ENCODE measurements around the gene MED13. TPM values are rescaled to one million over a fixed set of nuclear protein-coding genes. Genes with fewer than 3 reads are reported as not detected.

MED13 gene
- total RNA-seq, 4 donors from 2014 or later, result 62.4 to 166 (median 111) TPM

DNA sequence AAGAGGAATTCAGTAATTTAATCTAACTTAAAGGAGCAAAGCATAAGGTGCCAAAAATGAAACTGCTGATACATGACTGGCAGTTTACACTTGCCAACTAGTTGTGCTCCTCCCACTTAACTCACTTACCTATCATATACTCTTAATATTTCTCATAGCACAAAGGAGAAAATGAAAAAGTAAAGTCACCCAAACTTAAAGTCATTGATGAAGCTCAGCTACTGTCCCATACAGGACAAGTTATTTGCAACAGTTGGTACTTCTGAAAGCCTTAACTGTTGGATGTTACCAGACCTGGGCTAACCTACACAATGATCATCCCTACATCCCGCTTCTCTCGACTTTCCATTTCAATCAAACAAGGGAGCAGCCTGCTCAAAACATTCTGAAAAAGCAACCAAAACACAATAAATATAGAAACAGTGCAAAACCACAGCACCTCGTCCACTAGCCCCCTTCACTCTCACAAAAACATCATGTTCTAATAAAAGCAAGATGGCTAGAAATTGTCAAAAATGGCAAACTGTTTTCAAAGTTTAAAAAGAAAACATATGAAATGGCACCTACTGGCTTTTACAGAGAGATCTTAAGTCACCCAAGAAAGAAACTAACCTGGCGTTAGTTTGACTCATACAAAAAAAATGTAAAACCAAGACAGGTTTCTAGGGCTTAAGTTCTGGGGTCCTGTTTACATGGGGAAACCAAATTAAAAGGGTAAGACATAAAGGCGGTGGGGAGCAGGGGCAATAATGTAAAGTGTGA lies 868 bp downstream of the MED13 start:
- Histone ChIP-seq H3K4me3 (peak overlapping the region; percentile 64 to 96 (median 79)), H3K4me1 (peaks cover 0 to 52% (median 27%) of the 10 kb centered on the region in 4 donors), H3K9me3 (no peaks in the 10 kb centered on the region), H3K27me3 (no peaks in the 10 kb centered on the region), H3K36me3 (peaks cover 0 to 10% (median 0%) of the 10 kb centered on the region in 3 donors), H3K27ac (peak overlapping the region; percentile 85 to 99 (median 96))
- no peak for DNase-seq (ENCODE audit: low spot score in 2 of 2)
- 1 to 2% methylated on average over 5 of the region's 5 CpGs for WGBS, 2 donors
- TF ChIP-seq EP300 (IDR thresholded peaks at IDR 0.05) (no peak), POLR2A (IDR thresholded peaks at IDR 0.05) (no peak)
- TF ChIP-seq, protein P1, sequence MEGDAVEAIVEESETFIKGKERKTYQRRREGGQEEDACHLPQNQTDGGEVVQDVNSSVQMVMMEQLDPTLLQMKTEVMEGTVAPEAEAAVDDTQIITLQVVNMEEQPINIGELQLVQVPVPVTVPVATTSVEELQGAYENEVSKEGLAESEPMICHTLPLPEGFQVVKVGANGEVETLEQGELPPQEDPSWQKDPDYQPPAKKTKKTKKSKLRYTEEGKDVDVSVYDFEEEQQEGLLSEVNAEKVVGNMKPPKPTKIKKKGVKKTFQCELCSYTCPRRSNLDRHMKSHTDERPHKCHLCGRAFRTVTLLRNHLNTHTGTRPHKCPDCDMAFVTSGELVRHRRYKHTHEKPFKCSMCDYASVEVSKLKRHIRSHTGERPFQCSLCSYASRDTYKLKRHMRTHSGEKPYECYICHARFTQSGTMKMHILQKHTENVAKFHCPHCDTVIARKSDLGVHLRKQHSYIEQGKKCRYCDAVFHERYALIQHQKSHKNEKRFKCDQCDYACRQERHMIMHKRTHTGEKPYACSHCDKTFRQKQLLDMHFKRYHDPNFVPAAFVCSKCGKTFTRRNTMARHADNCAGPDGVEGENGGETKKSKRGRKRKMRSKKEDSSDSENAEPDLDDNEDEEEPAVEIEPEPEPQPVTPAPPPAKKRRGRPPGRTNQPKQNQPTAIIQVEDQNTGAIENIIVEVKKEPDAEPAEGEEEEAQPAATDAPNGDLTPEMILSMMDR (IDR thresholded peaks at IDR 0.05), result no peak

DNA sequence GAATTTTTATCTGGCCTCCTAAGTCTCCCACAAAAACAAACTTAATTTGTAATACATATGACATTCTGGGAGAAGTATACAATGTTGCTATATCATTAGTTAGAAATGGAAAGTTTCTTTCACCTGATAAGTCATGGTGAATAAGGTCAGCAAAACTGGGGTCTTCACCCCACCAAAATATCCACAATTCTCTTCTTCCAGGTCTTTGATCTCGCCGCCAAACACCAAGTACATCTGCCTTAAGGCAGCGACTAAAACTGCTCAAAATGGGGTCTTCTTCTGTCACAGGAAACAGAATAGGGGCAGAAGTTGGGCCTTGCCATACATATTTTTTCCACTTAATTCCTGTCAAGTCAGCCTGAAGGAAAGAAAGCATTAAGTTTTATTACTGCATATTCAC lies 2.1 kb downstream of the MED13 start:
- Histone ChIP-seq H3K27me3 (no peaks in the 10 kb centered on the region), H3K36me3 (peaks cover 0 to 10% (median 0%) of the 10 kb centered on the region in 3 donors), H3K27ac (peak overlapping the region in 1 of 4 donors; percentile 7), H3K9me3 (no peaks in the 10 kb centered on the region), H3K4me3 (peak overlapping the region; percentile 64 to 96 (median 79)), H3K4me1 (peaks cover 0 to 64% (median 28%) of the 10 kb centered on the region in 4 donors)
- WGBS, 2 donors, result 47 to 58% methylated on average over 3 of the region's 3 CpGs
- no peak for DNase-seq (ENCODE audit: low spot score in 2 of 2)
- TF ChIP-seq, protein P1 (IDR thresholded peaks at IDR 0.05), result no peak
- TF ChIP-seq POLR2A (IDR thresholded peaks at IDR 0.05) (no peak), EP300 (IDR thresholded peaks at IDR 0.05) (no peak)

DNA sequence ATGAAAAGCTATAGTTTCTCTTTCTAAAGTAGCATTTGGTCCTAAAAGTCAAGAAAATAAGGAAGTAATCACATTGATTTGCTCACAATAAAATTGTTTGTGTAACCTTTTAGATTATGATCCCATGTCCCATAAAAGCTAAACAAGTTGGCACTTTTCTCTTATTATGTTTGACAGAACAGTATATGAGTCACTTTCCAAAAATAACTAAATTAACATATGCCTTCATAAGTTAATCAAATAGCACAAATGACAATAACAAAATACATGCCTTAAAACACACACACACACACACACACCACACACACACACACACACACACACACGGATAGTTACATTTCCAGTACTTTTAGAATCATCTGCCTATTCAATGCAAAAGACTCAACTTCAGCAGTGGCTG lies 2.8 kb downstream of the MED13 start:
- Histone ChIP-seq H3K4me1 (peaks cover 0 to 71% (median 28%) of the 10 kb centered on the region in 4 donors), H3K4me3 (peak overlapping the region in 1 of 4 donors; percentile 73), H3K36me3 (peaks cover 0 to 10% (median 0%) of the 10 kb centered on the region in 3 donors), H3K27ac (peak overlapping the region in 2 of 4 donors; percentile 7 to 25), H3K27me3 (no peaks in the 10 kb centered on the region), H3K9me3 (no peaks in the 10 kb centered on the region)
- DNase-seq (ENCODE audit: low spot score in 2 of 2), result no peak
- TF ChIP-seq, protein P1 (IDR thresholded peaks at IDR 0.05), result no peak
- TF ChIP-seq EP300 (IDR thresholded peaks at IDR 0.05) (no peak), POLR2A (IDR thresholded peaks at IDR 0.05) (no peak)
- WGBS, 2 donors, result 7 to 21% methylated on average over 1 of the region's 1 CpG

DNA sequence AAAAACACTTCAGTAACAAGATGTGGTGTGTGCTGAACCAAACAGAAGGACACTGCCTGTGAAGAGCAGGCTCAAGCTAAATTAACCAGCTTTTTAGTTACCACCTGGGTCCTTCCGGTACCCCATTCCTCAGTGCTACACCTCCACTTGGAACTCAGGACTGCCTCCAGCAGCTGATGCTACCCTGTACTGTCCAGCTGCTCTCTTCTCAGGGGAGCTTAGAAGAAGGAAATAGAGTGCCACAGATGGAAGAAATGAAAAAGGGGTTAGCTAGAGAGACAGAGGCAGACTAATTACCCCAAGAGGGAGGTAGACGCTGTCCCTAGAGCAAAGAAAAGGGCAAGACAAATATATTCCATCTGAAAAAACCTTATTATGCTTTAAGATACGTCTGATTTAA lies 5.7 kb downstream of the MED13 start:
- no peak for DNase-seq (ENCODE audit: low spot score in 2 of 2)
- no peaks in the 10 kb centered on the region for H3K27me3 ChIP-seq
- H3K36me3 ChIP-seq, result peaks cover 0 to 22% (median 0%) of the 10 kb centered on the region in 3 donors
- 48 to 58% methylated on average over 3 of the region's 3 CpGs for WGBS, 2 donors
- no peak overlapping the region for H3K4me3 ChIP-seq
- no peaks in the 10 kb centered on the region for H3K9me3 ChIP-seq
- H3K4me1 ChIP-seq, result peaks cover 0 to 88% (median 30%) of the 10 kb centered on the region in 4 donors
- TF ChIP-seq, protein P1 (IDR thresholded peaks at IDR 0.05), result no peak
- TF ChIP-seq POLR2A (IDR thresholded peaks at IDR 0.05) (no peak), EP300 (IDR thresholded peaks at IDR 0.05) (no peak)
- no peak overlapping the region for H3K27ac ChIP-seq

DNA sequence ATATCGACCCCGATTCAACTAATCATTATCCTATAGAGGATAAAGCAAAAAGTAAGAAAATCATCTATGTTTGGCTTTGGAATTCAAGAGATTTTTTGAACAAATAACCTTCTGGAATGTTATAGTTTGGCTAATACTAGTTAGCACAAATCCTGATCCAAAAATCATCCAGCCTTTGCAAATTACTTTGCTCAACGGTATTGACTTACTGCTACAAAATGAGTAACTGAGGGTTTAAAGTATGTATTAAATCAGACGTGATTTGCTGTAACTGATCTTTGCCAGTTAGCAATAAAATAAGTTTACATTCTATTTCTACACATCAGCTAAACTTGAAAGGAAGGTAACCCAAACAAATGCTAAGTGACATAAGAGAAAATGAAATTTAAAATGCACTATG lies 6.5 kb downstream of the MED13 start:
- Histone ChIP-seq H3K36me3 (peaks cover 0 to 22% (median 0%) of the 10 kb centered on the region in 3 donors), H3K9me3 (no peaks in the 10 kb centered on the region), H3K27ac (no peak overlapping the region), H3K4me3 (no peak overlapping the region), H3K27me3 (no peaks in the 10 kb centered on the region), H3K4me1 (peaks cover 0 to 94% (median 31%) of the 10 kb centered on the region in 4 donors)
- DNase-seq (ENCODE audit: low spot score in 2 of 2), result no peak
- WGBS, 2 donors, result 51 to 63% methylated on average over 4 of the region's 4 CpGs
- TF ChIP-seq POLR2A (IDR thresholded peaks at IDR 0.05) (no peak), EP300 (IDR thresholded peaks at IDR 0.05) (no peak)
- TF ChIP-seq, protein P1 (IDR thresholded peaks at IDR 0.05), result no peak
